GM21423 (cell line): ENCODE data around the gene CDK2.
"Not testable (repeated sequence)": the region's sequence is repeated elsewhere in the genome, so short reads cannot be mapped to it uniquely, and the experiment has no call there.

Experiments used
- ATAC-seq: cut with Tn5 transposase; IDR thresholded peaks from one replicate; pipeline ENCODE4 v1.9.1; 2021; ENCODE audit warnings: mild to moderate bottlenecking, moderate library complexity; ENCODE audit not compliant: unreplicated experiment

Gene CDK2

GRCh38 chr12:55978393-55978792 lies 11.8 kb downstream of the CDK2 start:
- no peak for ATAC-seq

- no peak for ATAC-seq
Observed at GRCh38 chr12:55979069-55979468, 12.4 kb downstream of the CDK2 start.

- ATAC-seq, result not testable (repeated sequence)
Observed at GRCh38 chr12:55981882-55982281, 15.3 kb downstream of the CDK2 start.

GRCh38 chr12:55982319-55982936 lies 15.8 kb downstream of the CDK2 start:
- peak; percentile 83 for ATAC-seq

- ATAC-seq, result no peak
Observed at GRCh38 chr12:55983232-55983842, 16.7 kb downstream of the CDK2 start.

GRCh38 chr12:55984861-55985260 lies 18.2 kb downstream of the CDK2 start:
- ATAC-seq, result no peak

GRCh38 chr12:55985341-55985740 lies 18.7 kb downstream of the CDK2 start:
- ATAC-seq, result no peak

GRCh38 chr12:55985976-55986375 lies 19.3 kb downstream of the CDK2 start:
- ATAC-seq, result not testable (repeated sequence)

- no peak for ATAC-seq
Observed at GRCh38 chr12:55991110-55991509, 24.5 kb downstream of the CDK2 start.

- no peak for ATAC-seq
Observed at GRCh38 chr12:55993230-55993853, 26.7 kb downstream of the CDK2 start.

- ATAC-seq, result no peak
Observed at GRCh38 chr12:55995366-55995765, 28.7 kb downstream of the CDK2 start.

- ATAC-seq, result no peak
Observed at GRCh38 chr12:55996201-55996714, 29.6 kb downstream of the CDK2 start.

- ATAC-seq, result peak; percentile 98
Observed at GRCh38 chr12:55996715-55997534, 30.3 kb downstream of the CDK2 start, which contains the start of gene SUOX. Gene SUOX, plus strand, starts transcription at chr12:55997276. Its CDS starts 4,946 bp downstream, at chr12:56002222.

- no peak for ATAC-seq
Observed at GRCh38 chr12:55997535-55997859, 30.9 kb downstream of the CDK2 start.

- not testable (repeated sequence) for ATAC-seq
Observed at GRCh38 chr12:55999522-55999921, 32.9 kb downstream of the CDK2 start.

- ATAC-seq, result not testable (repeated sequence)
Observed at GRCh38 chr12:55999999-56000540, 33.4 kb downstream of the CDK2 start.

GRCh38 chr12:56001487-56002100 lies 35.0 kb downstream of the CDK2 start:
- no peak for ATAC-seq

- ATAC-seq, result not testable (repeated sequence)
Observed at GRCh38 chr12:56003376-56003775, 36.7 kb downstream of the CDK2 start.

GRCh38 chr12:56004211-56004610 lies 37.6 kb downstream of the CDK2 start:
- ATAC-seq, result no peak
